HCT116 (cell line): ENCODE data around the gene GAB2. TPM values are rescaled to one million over a fixed set of nuclear protein-coding genes. Genes with fewer than 3 reads are reported as not detected.

Experiments used
- ATAC-seq: fragments of 200-7000 bp; cut with Tn5 transposase; 2 replicates; pipeline ENCODE4 v1.9.1; 2020; ENCODE audit warnings: mild to moderate bottlenecking, moderate library complexity
- BruUV-seq: library from RNA; stranded (reverse); fragments of 400-500 nt; replicated peaks from 2 replicates; lab custom pipeline; 2021; lab: Mats Ljungman, UMichigan
- CTCF ChIA-PET: fragments of 300-600 bp; sonication (Branson Sonifier 250); formaldehyde crosslinking; loops from one replicate; lab custom pipeline; 2021; ENCODE audit warnings: antibody characterized with exemption; lab: Charles Lee
- POLR2A ChIA-PET: fragments of 300-600, 350-600 bp; sonication (Branson Sonifier 250); formaldehyde crosslinking; loops from one replicate; lab custom pipeline; 2021; ENCODE audit warnings: antibody characterized with exemption; lab: Charles Lee
- RAD21 ChIA-PET, 2 experiments: fragments of 300-600 bp; sonication (Branson Sonifier 250); formaldehyde crosslinking; loops; one replicate each; lab custom pipeline; 2023; ENCODE audit warnings: low total read pairs in 2 of 2; ENCODE audit not compliant: uncharacterized antibody in 2 of 2, unreplicated experiment in 2 of 2, low non-redundant PET in 1 of 2; lab: Charles Lee
- DNase-seq: peaks from one replicate; pipeline ENCODE4 v3.0.0-alpha.2; 2010; ENCODE audit warnings: low read depth, low spot score
- H2AFZ ChIP-seq: fragments of 200-600 bp; shearing (Covaris generic), sonication (generic); 2 replicates; pipeline ENCODE4 v1.6.1; 2017; ENCODE audit warnings: low read depth, mixed run types, mixed read lengths, antibody characterized with exemption, low read length; ENCODE audit not compliant: poor library complexity, severe bottlenecking
- H3K27ac ChIP-seq: 2 replicates; pipeline ENCODE4 v1.5.1; 2012; ENCODE audit warnings: low read depth, low read length
- H3K27me3 ChIP-seq: fragments of 200-600 bp; sonication (generic); 2 replicates; pipeline ENCODE4 v1.6.1; 2016; ENCODE audit warnings: mixed run types, low read length, mixed read lengths; ENCODE audit not compliant: insufficient read depth
- H3K36me3 ChIP-seq, 2 experiments: fragments of 200-500 bp in 1 of 2; fragments of 200-600 bp in 1 of 2; sonication (Bioruptor generic) in 1 of 2; sonication (generic) in 1 of 2; 2 replicates each; pipeline versions ENCODE4 v1.5.1 to v1.6.1; 2014 to 2016; ENCODE audit warnings: low read length in 2 of 2, inconsistent platforms in 1 of 2, mixed read lengths in 1 of 2, mixed run types in 1 of 2; ENCODE audit not compliant: insufficient read depth in 2 of 2, control insufficient read depth in 1 of 2
- H3K4me1 ChIP-seq, 2 experiments: fragments of 200-600 bp in 1 of 2; sonication (generic) in 1 of 2; 2 replicates each; pipeline versions ENCODE4 v1.5.1 to v1.6.1; 2012 to 2017; ENCODE audit warnings: low read length in 2 of 2, inconsistent platforms in 1 of 2, mild to moderate bottlenecking in 1 of 2, mixed read lengths in 1 of 2, mixed run types in 1 of 2, moderate library complexity in 1 of 2; ENCODE audit not compliant: insufficient read depth in 2 of 2, control insufficient read depth in 1 of 2
- H3K4me2 ChIP-seq: fragments of 200-600 bp; sonication (generic); 2 replicates; pipeline ENCODE4 v1.6.1; 2017; ENCODE audit warnings: mixed run types, low read length, mixed read lengths
- H3K4me3 ChIP-seq, 2 experiments: fragments of 200-600 bp in 1 of 2; sonication (generic) in 1 of 2; replicated peaks in 1 of 2; 2 replicates each; pipeline ENCODE4 v1.5.1; 2011 to 2016; ENCODE audit warnings: low read length in 2 of 2, control low read depth in 1 of 2, low read depth in 1 of 2, mild to moderate bottlenecking in 1 of 2, mixed read lengths in 1 of 2, mixed run types in 1 of 2
- H3K79me2 ChIP-seq: fragments of 200-600 bp; sonication (generic); 2 replicates; pipeline ENCODE4 v1.6.1; 2017; ENCODE audit warnings: mild to moderate bottlenecking, mixed run types, low read length, moderate library complexity, mixed read lengths; ENCODE audit not compliant: insufficient read depth
- H3K9ac ChIP-seq: fragments of 200-600 bp; sonication (generic); 2 replicates; pipeline ENCODE4 v1.6.1; 2016; ENCODE audit warnings: low read length, mixed read lengths
- H3K9me2 ChIP-seq: fragments of 200-600 bp; sonication (generic), shearing (Covaris generic); 2 replicates; pipeline ENCODE4 v1.6.1; 2017; ENCODE audit warnings: mixed run types, mild to moderate bottlenecking, moderate library complexity; ENCODE audit not compliant: insufficient read depth
- H3K9me3 ChIP-seq, 2 experiments: fragments of 200-500 bp in 1 of 2; fragments of 200-600 bp in 1 of 2; sonication (Bioruptor generic) in 1 of 2; sonication (generic) in 1 of 2; 2 replicates each; pipeline ENCODE4 v1.6.1; 2014 to 2017; ENCODE audit warnings: low read length in 2 of 2, mixed read lengths in 2 of 2, inconsistent platforms in 1 of 2, low read depth in 1 of 2, mild to moderate bottlenecking in 1 of 2, mixed run types in 1 of 2, moderate library complexity in 1 of 2; ENCODE audit not compliant: control insufficient read depth in 1 of 2, insufficient read depth in 1 of 2
- H4K20me1 ChIP-seq: fragments of 200-600 bp; sonication (generic), shearing (Covaris generic); 2 replicates; pipeline ENCODE4 v1.6.1; 2017; ENCODE audit warnings: mixed run types, mild to moderate bottlenecking, moderate library complexity; ENCODE audit not compliant: insufficient read depth
- CBX3 ChIP-seq: IDR thresholded peaks from 2 replicates; pipeline ENCODE4 v1.6.1; 2012; ENCODE audit warnings: low read depth
- CEBPB ChIP-seq: IDR thresholded peaks from 2 replicates; pipeline ENCODE4 v1.6.1; 2012; ENCODE audit warnings: low read depth
- EZH2phosphoT487 ChIP-seq: fragments of 200-600 bp; IDR thresholded peaks from 2 replicates; pipeline ENCODE4 v1.6.1; 2018; ENCODE audit warnings: antibody characterized with exemption, borderline replicate concordance
- MAX ChIP-seq: IDR thresholded peaks from 2 replicates; pipeline ENCODE4 v1.6.1; 2012
- RAD21 ChIP-seq: IDR thresholded peaks from 2 replicates; pipeline ENCODE4 v1.6.1; 2012; ENCODE audit warnings: low read depth, mild to moderate bottlenecking
- REST ChIP-seq: IDR thresholded peaks from 2 replicates; pipeline ENCODE4 v1.6.1; 2012; ENCODE audit warnings: low read depth
- ZNF274 ChIP-seq: fragments of 200-500 bp; sonication (Bioruptor generic); IDR thresholded peaks from 2 replicates; pipeline ENCODE4 v1.6.1; 2014; ENCODE audit warnings: mild to moderate bottlenecking, low read depth, low read length, inconsistent platforms
- intact Hi-C: fragments of 100-400 bp; cut with micrococcal nuclease; formaldehyde crosslinking; loops from 2 replicates; pipeline ENCODE4 v1.10.0; 2022
- total RNA-seq: library from RNA; stranded (reverse); gene quantifications from one replicate; pipeline ENCODE4 v1.2.1, GENCODE V29; 2021; ENCODE audit not compliant: unreplicated experiment

Gene GAB2
- total RNA-seq, 1 experiment from 2014 or later = 1.9 TPM

GRCh38 chr11:78241475-78241874, 176.1 kb downstream of the GAB2 start:
- no peak for ATAC-seq
- BruUV-seq = no TSS peak
- no peak for DNase-seq
- intact Hi-C loops = no loop called here
- POLR2A ChIA-PET = no interaction called here
- no peaks in the 10 kb centered on the region for H3K27me3 ChIP-seq
- 0 out of 2 replicates have a peak, but pooled peaks have one; percentile 38 for TF ChIP-seq CBX3
- TF ChIP-seq CEBPB = no peak
- no peak overlapping the region for H3K4me3 ChIP-seq
- CTCF ChIA-PET = no interaction called here
- H4K20me1 ChIP-seq = no peaks in the 10 kb centered on the region
- no peak overlapping the region for H3K27ac ChIP-seq
- no peaks in the 10 kb centered on the region for H3K79me2 ChIP-seq
- no peaks in the 10 kb centered on the region for H3K36me3 ChIP-seq
- peaks cover 0 to 4% of the 10 kb centered on the region in 2 experiments; a peak in 1 of 4 replicates for H3K4me1 ChIP-seq
- no peak overlapping the region for H3K4me2 ChIP-seq
- no peak overlapping the region for H2AFZ ChIP-seq
- RAD21 ChIA-PET = no interaction called here
- no peaks in the 10 kb centered on the region for H3K9me3 ChIP-seq
- H3K9me2 ChIP-seq = no peaks in the 10 kb centered on the region
- no peak overlapping the region for H3K9ac ChIP-seq

GRCh38 chr11:78239781-78240180, 177.8 kb downstream of the GAB2 start:
- BruUV-seq = no TSS peak
- intact Hi-C loops = no loop called here
- H2AFZ ChIP-seq = no peak overlapping the region
- POLR2A ChIA-PET = no interaction called here
- no peaks in the 10 kb centered on the region for H3K9me2 ChIP-seq
- DNase-seq (no peak), ATAC-seq (no peak)
- H3K79me2 ChIP-seq = no peaks in the 10 kb centered on the region
- H3K27ac ChIP-seq = no peak overlapping the region
- no peak overlapping the region for H3K9ac ChIP-seq
- no peaks in the 10 kb centered on the region for H3K36me3 ChIP-seq
- H3K4me2 ChIP-seq = no peak overlapping the region
- H3K27me3 ChIP-seq = no peaks in the 10 kb centered on the region
- H4K20me1 ChIP-seq = no peaks in the 10 kb centered on the region
- H3K4me3 ChIP-seq = no peak overlapping the region
- no peaks in the 10 kb centered on the region for H3K4me1 ChIP-seq
- RAD21 ChIA-PET = no interaction called here
- CTCF ChIA-PET = no interaction called here
- H3K9me3 ChIP-seq = no peaks in the 10 kb centered on the region
- no peak for TF ChIP-seq CEBPB
- TF ChIP-seq REST = no peak
- TF ChIP-seq MAX = no peak
- no peak for TF ChIP-seq RAD21
- no peak for TF ChIP-seq EZH2phosphoT487
- TF ChIP-seq ZNF274 = no peak
- TF ChIP-seq, all 23 proteins: peak for 0
